ENCODE results near the gene MT1X.

MT1X gene

GRCh38 chr16:56681939-56682702, at the start of gene MT1X:
Gene MT1X (plus strand): TSS chr16:56682470. CDS start chr16:56682541, 71 bp downstream.
- DNase-seq = peak; percentile 91

GRCh38 chr16:56632848-56633365, 49.4 kb upstream of the MT1X start:
- DNase-seq = no peak

GRCh38 chr16:56633535-56633934, 48.7 kb upstream of the MT1X start:
- DNase-seq = no peak

DNA sequence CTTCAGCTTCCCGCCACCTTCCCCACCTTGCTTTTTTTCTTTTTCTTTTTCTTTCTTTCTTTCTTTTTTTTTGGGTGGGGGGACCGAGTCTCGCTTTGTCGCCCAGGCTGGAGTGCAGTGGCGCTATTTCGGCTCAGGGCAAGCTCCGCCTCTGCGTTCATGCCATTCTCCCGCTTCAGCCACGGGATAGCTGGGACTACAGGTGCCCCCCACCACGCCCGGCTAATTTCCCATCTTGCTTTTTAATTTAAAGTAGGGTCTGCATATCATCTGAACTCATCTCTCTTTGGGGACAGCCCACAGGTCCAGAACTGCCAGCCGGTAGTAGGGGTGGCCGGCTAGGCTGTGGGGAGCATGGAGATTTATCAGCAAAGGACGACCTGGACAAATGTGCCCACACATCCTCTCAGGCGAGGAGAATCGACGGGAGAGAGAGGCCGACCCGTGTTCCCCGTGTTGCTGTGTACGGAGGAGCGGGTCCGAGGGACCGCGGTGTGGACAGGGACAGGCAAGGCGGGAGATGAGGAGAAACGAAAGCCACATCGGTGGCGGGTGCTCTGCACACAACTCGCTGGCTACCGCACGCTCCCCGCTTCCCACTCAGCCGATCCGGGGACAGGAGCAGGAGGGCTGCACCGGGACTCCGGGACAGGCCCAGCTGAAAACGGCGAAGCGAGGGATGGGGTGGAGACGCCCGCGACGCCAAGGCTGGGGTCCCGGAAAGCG, 47.4 kb upstream of the MT1X start:
- peak; percentile 47 for DNase-seq

DNA sequence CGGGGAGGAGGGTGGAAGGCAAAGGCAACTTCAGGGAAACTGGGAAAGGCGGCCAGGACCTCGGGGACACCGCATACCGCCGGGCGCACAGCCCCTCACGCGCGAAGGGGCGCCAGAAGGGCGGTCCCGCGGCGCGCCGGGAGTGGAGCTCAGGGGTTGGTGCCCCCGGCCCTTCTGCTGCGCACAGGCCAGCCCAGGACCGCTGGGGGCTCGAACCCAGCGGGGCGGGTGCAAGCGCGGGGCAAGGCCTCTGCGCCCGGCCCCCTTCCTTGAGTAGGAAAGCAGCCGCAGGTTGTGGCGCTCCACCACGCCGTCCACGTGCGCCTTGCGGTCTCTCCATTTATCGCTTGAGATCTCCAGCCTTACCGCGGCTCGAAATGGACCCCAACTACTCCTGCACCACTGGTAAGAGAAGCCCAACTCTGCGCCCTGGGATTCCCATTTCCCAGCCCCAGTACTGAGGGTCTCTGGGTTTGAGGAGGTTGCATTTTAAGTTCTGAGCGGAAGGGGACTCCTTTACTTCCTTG, 46.8 kb upstream of the MT1X start:
- peak; percentile 51 for DNase-seq

DNA sequence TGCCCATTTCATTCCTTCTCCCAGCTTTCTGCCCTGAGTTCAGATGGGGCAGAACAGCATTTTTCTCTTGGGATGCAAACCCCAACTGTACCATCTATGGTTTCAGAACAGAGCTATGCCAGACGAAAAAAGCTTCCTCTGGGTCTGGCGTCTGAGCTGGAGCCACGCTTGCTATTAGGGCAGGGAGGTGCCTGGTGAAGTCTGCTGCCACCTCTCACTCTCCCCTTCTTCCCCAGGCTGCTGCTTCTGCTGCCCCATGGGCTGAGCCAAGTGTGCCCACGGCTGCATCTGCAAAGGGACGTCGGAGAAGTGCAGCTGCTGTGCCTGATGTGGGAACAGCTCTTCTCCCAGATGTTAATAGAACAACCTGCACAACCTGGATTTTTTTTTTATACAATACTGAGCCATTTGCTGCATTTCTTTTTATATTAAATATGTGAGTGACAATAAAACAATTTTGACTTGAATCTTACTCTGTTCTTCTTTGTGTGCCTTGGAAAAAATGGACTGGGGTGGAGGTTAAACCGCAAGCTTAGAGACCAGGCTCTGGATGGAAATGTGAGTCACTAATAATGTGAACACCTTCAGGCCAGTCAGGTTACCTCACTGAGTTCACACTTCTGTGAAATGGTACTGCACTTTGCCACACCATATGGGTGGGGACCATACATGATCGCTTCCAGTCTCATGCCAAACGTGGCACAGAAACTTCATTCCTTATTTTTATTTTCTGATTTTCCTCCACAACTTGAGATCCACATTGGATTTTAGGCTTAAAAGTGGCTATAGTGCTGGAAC, 45.5 kb upstream of the MT1X start:
- no peak for DNase-seq

DNA sequence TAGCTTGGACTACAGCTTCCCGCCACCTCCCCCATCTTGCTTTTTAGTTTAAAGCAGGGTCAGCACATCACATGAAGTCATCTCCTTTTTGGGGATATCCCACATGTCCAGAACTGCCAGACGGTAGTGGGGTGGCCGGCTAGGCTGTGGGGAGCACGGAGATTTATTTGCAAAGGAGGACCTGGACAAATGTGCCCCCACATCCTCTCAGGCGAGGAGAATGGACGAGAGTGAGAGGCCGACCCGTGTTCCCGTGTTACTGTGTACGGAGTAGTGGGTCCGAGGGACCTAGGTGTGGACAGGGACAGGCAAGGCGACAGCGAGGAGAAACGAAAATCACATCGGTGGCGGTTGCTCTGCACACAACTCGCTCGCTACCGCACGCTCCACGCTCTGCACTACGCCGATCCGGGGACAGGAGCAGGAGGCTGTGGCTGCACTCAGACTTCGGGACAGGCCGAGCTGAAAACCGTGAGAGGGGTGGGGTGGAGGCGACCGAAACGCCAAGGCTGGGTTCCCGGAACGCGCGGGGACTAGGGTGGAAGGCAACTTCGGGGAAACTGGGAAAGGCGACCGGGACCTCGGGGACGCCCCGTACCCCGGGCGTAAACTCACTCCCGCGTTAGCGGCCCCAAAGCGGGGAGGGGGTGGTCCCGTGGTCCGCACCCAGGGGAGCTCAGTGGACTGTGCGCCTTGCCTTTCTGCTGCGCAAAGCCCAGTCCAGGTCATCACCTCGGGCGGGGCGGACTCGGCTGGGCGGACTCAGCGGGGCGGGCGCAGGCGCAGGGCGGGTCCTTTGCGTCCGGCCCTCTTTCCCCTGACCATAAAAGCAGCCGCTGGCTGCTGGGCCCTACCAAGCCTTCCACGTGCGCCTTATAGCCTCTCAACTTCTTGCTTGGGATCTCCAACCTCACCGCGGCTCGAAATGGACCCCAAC, 44.2 kb upstream of the MT1X start, which contains the start of gene MT1A:
Gene MT1A, plus strand, starts transcription at position 853 of the 937 bp plus-strand sequence. Its CDS starts 73 bp downstream, at position 926.
- DNase-seq = peak; percentile 64

- DNase-seq = no peak
Measured at GRCh38 chr16:56639045-56639444, 43.2 kb upstream of the MT1X start.

- DNase-seq = no peak
Measured at GRCh38 chr16:56640076-56640475, 42.2 kb upstream of the MT1X start.

DNA sequence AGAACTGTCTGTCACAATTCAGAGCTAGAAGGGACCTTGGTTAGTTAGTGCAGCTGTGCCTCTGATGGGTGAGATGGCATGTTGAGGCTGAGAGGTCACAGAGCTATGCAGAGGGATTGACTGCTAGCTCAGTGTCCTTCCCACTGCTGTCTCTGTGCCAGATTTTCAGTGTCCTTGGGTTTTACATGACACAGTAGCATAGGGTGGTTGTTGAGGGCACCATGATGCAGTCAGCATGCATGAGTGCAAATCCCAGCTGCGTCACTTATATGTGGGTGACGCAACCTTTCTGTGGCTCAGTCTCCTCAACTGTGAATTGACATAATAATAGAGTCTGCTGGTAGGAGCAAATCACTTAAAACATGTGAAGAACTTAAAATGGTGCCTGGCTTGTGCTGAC, 41.1 kb upstream of the MT1X start:
- no peak for DNase-seq

GRCh38 chr16:56643080-56643778, 39.0 kb upstream of the MT1X start:
- no peak for DNase-seq

DNA sequence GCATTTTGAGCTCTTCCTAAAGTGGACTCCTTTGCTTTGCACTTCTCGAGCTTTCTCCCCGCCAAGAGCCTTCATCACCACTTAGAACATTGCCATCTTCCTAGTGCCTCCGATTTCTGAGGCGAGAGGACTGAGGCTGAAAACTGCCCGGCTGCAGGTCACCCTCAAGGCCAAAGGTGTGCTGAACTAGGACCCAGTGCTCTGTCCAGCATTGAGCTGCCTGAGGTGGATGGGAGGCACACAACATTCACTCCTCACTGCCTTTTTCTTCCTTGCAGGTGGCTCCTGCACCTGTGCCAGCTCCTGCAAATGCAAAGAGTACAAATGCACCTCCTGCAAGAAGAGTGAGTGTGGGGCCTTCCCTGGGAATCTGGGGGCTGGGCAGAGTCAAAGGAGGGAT, 38.4 kb upstream of the MT1X start:
- DNase-seq = no peak

- DNase-seq = no peak
Measured at GRCh38 chr16:56645311-56645710, 37.0 kb upstream of the MT1X start.

GRCh38 chr16:56645838-56646237, 36.4 kb upstream of the MT1X start:
- no peak for DNase-seq

DNA sequence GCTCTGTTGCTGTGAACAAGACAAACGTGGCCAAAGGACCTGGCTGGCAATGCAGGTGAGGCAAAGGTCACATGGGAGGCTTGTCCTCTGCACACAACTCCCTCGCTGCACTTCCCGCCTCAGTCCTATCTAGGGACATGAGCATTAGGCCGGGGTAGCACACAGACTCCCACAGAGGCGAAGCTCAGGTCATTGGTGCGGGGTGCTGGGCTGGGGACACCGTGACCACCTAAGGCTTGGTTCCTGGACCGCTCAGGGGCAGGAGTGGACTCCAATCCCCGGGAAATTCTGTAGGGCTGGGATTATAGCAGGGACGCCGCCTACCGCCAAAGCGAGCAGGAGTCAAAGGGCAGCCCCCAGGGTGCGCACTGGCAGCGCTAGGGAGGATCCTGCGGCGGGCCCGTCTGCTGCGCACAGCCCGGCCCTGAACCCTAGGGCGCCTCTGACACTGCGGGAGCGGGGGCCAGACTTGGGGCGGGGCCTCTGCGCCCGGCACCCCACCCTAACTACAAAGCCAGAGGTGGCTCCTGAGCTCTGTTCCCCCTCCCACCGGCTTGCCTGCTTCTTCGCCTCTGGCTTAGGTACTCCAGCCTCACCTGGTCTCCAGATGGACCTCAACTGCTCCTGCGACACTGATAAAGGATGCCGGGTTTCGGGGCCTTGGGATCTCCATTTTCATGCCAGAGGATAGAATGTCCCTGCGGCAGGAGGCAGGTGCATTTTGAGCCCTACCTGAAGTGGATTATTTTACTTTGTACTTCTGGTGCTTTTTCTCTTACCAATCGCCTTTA, 34.4 kb upstream of the MT1X start:
- no peak for DNase-seq

- no peak for DNase-seq
Measured at GRCh38 chr16:56649271-56649670, 33.0 kb upstream of the MT1X start.

DNA sequence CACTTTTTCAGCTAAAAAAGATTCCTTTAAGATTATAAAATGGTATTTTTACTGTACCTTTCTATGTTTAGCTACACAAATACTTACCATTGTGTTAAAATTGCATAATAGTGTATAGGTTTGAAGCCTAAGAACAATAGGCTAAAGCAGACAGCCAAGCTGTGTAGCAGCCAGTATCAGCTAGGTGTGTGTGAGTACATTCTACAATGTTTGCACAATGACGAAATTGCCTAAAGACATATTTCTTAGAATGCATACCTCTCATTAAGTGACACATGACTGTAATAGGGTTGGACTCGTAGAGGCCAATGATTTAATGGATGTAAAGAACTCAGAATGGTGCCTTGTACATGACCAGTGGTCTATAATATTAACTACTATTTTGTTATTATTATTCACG, 32.5 kb upstream of the MT1X start:
- no peak for DNase-seq

GRCh38 chr16:56651586-56651985, 30.7 kb upstream of the MT1X start, which contains the start of gene MT1B:
Gene MT1B (plus strand): TSS chr16:56651886. CDS start chr16:56651954, 68 bp downstream.
- DNase-seq = no peak

- no peak for DNase-seq
Measured at GRCh38 chr16:56652600-56652999, 29.7 kb upstream of the MT1X start.

DNA sequence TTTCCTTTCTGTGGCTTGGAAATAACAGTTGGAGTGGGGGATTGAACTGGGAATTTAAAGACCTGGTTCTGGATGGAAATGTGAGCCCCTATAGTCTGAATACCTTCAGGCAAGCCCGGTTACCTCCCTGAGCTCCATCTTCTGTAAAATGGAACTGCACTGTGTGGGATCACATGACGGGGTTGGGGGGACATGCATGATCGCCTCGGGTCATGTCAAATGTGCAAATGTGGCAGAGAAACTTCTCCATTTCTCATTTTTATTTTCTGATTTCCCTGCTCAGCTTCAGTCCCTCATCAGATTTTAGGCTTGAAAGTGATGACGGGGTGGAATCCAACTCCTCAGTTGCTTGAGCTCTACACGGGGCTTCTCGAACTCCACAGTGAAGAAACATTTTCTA, 29.1 kb upstream of the MT1X start:
- DNase-seq = no peak

Data from retina (tissue), 1 donor.